MCF 10A (cell line): ENCODE measurements around the gene DCLRE1A. TPM values are rescaled to one million over a fixed set of nuclear protein-coding genes. Genes with fewer than 3 reads are reported as not detected.
A peak's percentile ranks its signal among the peaks of the same experiment; 100 is the strongest.

ENCODE experiments used
- BruUV-seq: library from RNA; stranded (reverse); fragments of 400-500 nt; replicated peaks from 2 replicates; lab custom pipeline; 2021; lab: Mats Ljungman, UMichigan
- CTCF ChIA-PET: fragments of 300-600 bp; sonication (Branson Sonifier 250); formaldehyde crosslinking; extraction: SDS; loops from one replicate; lab custom pipeline; 2021; ENCODE audit warnings: antibody characterized with exemption, inconsistent platforms; lab: Yijun Ruan, JAX
- POLR2A ChIA-PET: fragments of 300-600, 350-650 bp; sonication (Branson Sonifier 250); formaldehyde crosslinking; extraction: SDS; loops from one replicate; lab custom pipeline; 2020; ENCODE audit warnings: antibody characterized with exemption, inconsistent platforms; lab: Yijun Ruan, JAX
- DNase-seq: peaks from one replicate; pipeline ENCODE4 v3.0.0-alpha.2; 2018; ENCODE audit not compliant: unreplicated experiment
- H3K27ac Mint-ChIP-seq: one replicate; pipeline ENCODE4 v1.8.0; 2022; ENCODE audit warnings: mild to moderate bottlenecking, low read depth, mixed read lengths; ENCODE audit not compliant: unreplicated experiment
- H3K27me3 Mint-ChIP-seq: one replicate; pipeline ENCODE4 v1.8.0; 2022; ENCODE audit warnings: mixed read lengths; ENCODE audit not compliant: insufficient read depth, unreplicated experiment
- H3K36me3 Mint-ChIP-seq: one replicate; pipeline ENCODE4 v1.8.0; 2022; ENCODE audit warnings: mild to moderate bottlenecking, moderate library complexity, mixed read lengths; ENCODE audit not compliant: insufficient read depth, unreplicated experiment
- H3K4me1 Mint-ChIP-seq: one replicate; pipeline ENCODE4 v1.8.0; 2022; ENCODE audit warnings: mixed read lengths; ENCODE audit not compliant: insufficient read depth, unreplicated experiment
- H3K4me3 Mint-ChIP-seq: one replicate; pipeline ENCODE4 v1.8.0; 2022; ENCODE audit warnings: mild to moderate bottlenecking, moderate library complexity, mixed read lengths; ENCODE audit not compliant: unreplicated experiment
- H3K9me3 Mint-ChIP-seq: one replicate; pipeline ENCODE4 v1.8.0; 2022; ENCODE audit warnings: mixed read lengths; ENCODE audit not compliant: unreplicated experiment
- CTCF ChIP-seq: fragments of 200-600 bp; IDR thresholded peaks from one replicate; pipeline ENCODE4 v1.8.0; 2022; ENCODE audit warnings: antibody characterized with exemption, mild to moderate bottlenecking; ENCODE audit not compliant: unreplicated experiment
- intact Hi-C: fragments of 100-400 bp; cut with micrococcal nuclease; formaldehyde crosslinking; loops from 2 replicates; pipeline ENCODE4 v1.14.1; 2022
- total RNA-seq: library from RNA; stranded (reverse); gene quantifications from 2 replicates; pipeline ENCODE4 v1.2.3, GENCODE V29; 2022

DCLRE1A gene
- total RNA-seq, 1 experiment from 2014 or later = 9.0 TPM

- no peaks in the 10 kb centered on the region for H3K9me3 Mint-ChIP-seq
- peaks cover 13% of the 10 kb centered on the region for H3K36me3 Mint-ChIP-seq
- BruUV-seq = TSS peak; percentile 31
- intact Hi-C loops = loop anchor here (5.0 kb wide), 1 partner anchor 148 kb away; no protein-coding TSS in a partner anchor
- no peak for TF ChIP-seq CTCF
- ChIA-PET CTCF (interaction anchor here (0.6 to 0.8 kb wide), 2 partner anchors 19 to 90 kb away, joined by 3 read pairs; no protein-coding TSS in a partner anchor), POLR2A (interaction anchor here (0.7 to 1.3 kb wide), 4 partner anchors 13 to 213 kb away, joined by 3 to 8 read pairs (median 5); no protein-coding TSS in a partner anchor)
- DNase-seq = peak; percentile 41
- peak overlapping the region; percentile 98 for H3K27ac Mint-ChIP-seq
- peaks cover 11% of the 10 kb centered on the region for H3K4me1 Mint-ChIP-seq
- peak overlapping the region; percentile 98 for H3K4me3 Mint-ChIP-seq
- no peaks in the 10 kb centered on the region for H3K27me3 Mint-ChIP-seq
These were observed 1.1 kb upstream of the DCLRE1A start for GRCh38 chr10:113854761-113855588.

GRCh38 chr10:113853578-113854012 lies 287 bp downstream of the DCLRE1A start:
- Mint-ChIP-seq H3K4me3 (peak overlapping the region; percentile 98), H3K4me1 (peaks cover 18% of the 10 kb centered on the region), H3K36me3 (peaks cover 8% of the 10 kb centered on the region), H3K27ac (peak overlapping the region; percentile 98), H3K27me3 (no peaks in the 10 kb centered on the region), H3K9me3 (no peaks in the 10 kb centered on the region)
- ChIA-PET POLR2A (interaction anchor here (0.6 to 2.4 kb wide), 7 partner anchors 9 to 749 kb away, joined by 3 to 16 read pairs (median 3); no protein-coding TSS in a partner anchor), CTCF (interaction anchor here (0.5 to 0.7 kb wide), 3 partner anchors 12 to 249 kb away, joined by 3 read pairs; no protein-coding TSS in a partner anchor)
- DNase-seq = no peak
- BruUV-seq = TSS peak; percentile 52
- intact Hi-C loops = no loop called here
- TF ChIP-seq CTCF = no peak

GRCh38 chr10:113849946-113850345 lies 3.9 kb downstream of the DCLRE1A start:
- ChIA-PET CTCF (interaction anchor here (0.5 to 2.1 kb wide), 8 partner anchors 16 to 218 kb away, joined by 3 to 8 read pairs (median 4); partner anchors contain the start of gene NRAP), POLR2A (interaction anchor here (0.7 to 0.9 kb wide), 2 partner anchors 21 to 791 kb away, joined by 3 read pairs; no protein-coding TSS in a partner anchor)
- no peak overlapping the region for H3K4me3 Mint-ChIP-seq
- no peaks in the 10 kb centered on the region for H3K27me3 Mint-ChIP-seq
- no peak overlapping the region for H3K27ac Mint-ChIP-seq
- H3K4me1 Mint-ChIP-seq = peaks cover 8% of the 10 kb centered on the region
- BruUV-seq = no TSS peak
- intact Hi-C loops = no loop called here
- TF ChIP-seq CTCF = no peak
- no peaks in the 10 kb centered on the region for H3K9me3 Mint-ChIP-seq
- peaks cover 19% of the 10 kb centered on the region for H3K36me3 Mint-ChIP-seq
- DNase-seq = no peak

- no peak overlapping the region for H3K27ac Mint-ChIP-seq
- H3K9me3 Mint-ChIP-seq = no peaks in the 10 kb centered on the region
- H3K4me3 Mint-ChIP-seq = no peak overlapping the region
- ChIA-PET POLR2A (no interaction called here), CTCF (interaction anchor here (0.7 to 2.1 kb wide), 3 partner anchors 51 to 218 kb away, joined by 3 to 8 read pairs (median 4); partner anchors contain the start of gene NRAP)
- H3K4me1 Mint-ChIP-seq = peaks cover 8% of the 10 kb centered on the region
- H3K27me3 Mint-ChIP-seq = no peaks in the 10 kb centered on the region
- DNase-seq = no peak
- TF ChIP-seq CTCF = no peak
- intact Hi-C loops = no loop called here
- BruUV-seq = no TSS peak
- peaks cover 23% of the 10 kb centered on the region for H3K36me3 Mint-ChIP-seq
These were observed 4.6 kb downstream of the DCLRE1A start for GRCh38 chr10:113849140-113849803.
